Stimulated activated CD8-positive, alpha-beta memory T cell treated with anti-CD3 and anti-CD28 coated beads, Interleukin-7, amount 100 ng/mL, for 1 hour (primary cell): ENCODE data around the gene PAMR1.
"Not testable (repeated sequence)": the region's sequence is repeated elsewhere in the genome, so short reads cannot be mapped to it uniquely, and the experiment has no call there.

Experiments
- DNase-seq, 2 donors: peaks; one replicate each; pipeline ENCODE4 v3.0.0-alpha.2; 2020; ENCODE audit warnings: low read depth in 2 of 2

The PAMR1 gene

GRCh38 chr11:35545391-35546003 lies 20.1 kb upstream of the PAMR1 start:
- no peak for DNase-seq

- DNase-seq, result no peak
Measured at GRCh38 chr11:35543481-35543880, 18.1 kb upstream of the PAMR1 start.

- no peak for DNase-seq
Measured at GRCh38 chr11:35541621-35542375, 16.4 kb upstream of the PAMR1 start.

- DNase-seq, result no peak
Measured at GRCh38 chr11:35540526-35540925, 15.1 kb upstream of the PAMR1 start.

GRCh38 chr11:35539781-35540281 lies 14.4 kb upstream of the PAMR1 start:
- no peak for DNase-seq

- DNase-seq, result no peak
Measured at GRCh38 chr11:35539256-35539655, 13.8 kb upstream of the PAMR1 start.

GRCh38 chr11:35536470-35536869 lies 11.1 kb upstream of the PAMR1 start:
- no peak for DNase-seq

- no peak for DNase-seq
Measured at GRCh38 chr11:35531246-35531645, 5.8 kb upstream of the PAMR1 start.

GRCh38 chr11:35529971-35530495 lies 4.6 kb upstream of the PAMR1 start:
- no peak for DNase-seq

- no peak for DNase-seq
Measured at GRCh38 chr11:35526370-35526792, 965 bp upstream of the PAMR1 start.

- DNase-seq, result no peak
Measured at GRCh38 chr11:35524780-35525179, 636 bp downstream of the PAMR1 start.

GRCh38 chr11:35523861-35524260 lies 1.6 kb downstream of the PAMR1 start:
- no peak for DNase-seq

GRCh38 chr11:35523331-35523768 lies 2.1 kb downstream of the PAMR1 start:
- no peak for DNase-seq

GRCh38 chr11:35522091-35522490 lies 3.3 kb downstream of the PAMR1 start:
- not testable (repeated sequence) for DNase-seq

- DNase-seq, result no peak
Measured at GRCh38 chr11:35520376-35520775, 5.0 kb downstream of the PAMR1 start.

- no peak for DNase-seq
Measured at GRCh38 chr11:35518766-35519165, 6.7 kb downstream of the PAMR1 start.

GRCh38 chr11:35517481-35517880 lies 7.9 kb downstream of the PAMR1 start:
- no peak for DNase-seq

- no peak for DNase-seq
Measured at GRCh38 chr11:35516403-35516802, 9.0 kb downstream of the PAMR1 start.

- DNase-seq, result no peak
Measured at GRCh38 chr11:35515224-35515623, 10.2 kb downstream of the PAMR1 start.

GRCh38 chr11:35514481-35514880 lies 10.9 kb downstream of the PAMR1 start:
- no peak for DNase-seq

- DNase-seq, result no peak
Measured at GRCh38 chr11:35511666-35512065, 13.8 kb downstream of the PAMR1 start.

- no peak for DNase-seq
Measured at GRCh38 chr11:35507688-35508087, 17.7 kb downstream of the PAMR1 start.

GRCh38 chr11:35501776-35502175 lies 23.6 kb downstream of the PAMR1 start:
- DNase-seq, result no peak
